ENCODE data around the gene HDAC7.

The HDAC7 gene

DNA sequence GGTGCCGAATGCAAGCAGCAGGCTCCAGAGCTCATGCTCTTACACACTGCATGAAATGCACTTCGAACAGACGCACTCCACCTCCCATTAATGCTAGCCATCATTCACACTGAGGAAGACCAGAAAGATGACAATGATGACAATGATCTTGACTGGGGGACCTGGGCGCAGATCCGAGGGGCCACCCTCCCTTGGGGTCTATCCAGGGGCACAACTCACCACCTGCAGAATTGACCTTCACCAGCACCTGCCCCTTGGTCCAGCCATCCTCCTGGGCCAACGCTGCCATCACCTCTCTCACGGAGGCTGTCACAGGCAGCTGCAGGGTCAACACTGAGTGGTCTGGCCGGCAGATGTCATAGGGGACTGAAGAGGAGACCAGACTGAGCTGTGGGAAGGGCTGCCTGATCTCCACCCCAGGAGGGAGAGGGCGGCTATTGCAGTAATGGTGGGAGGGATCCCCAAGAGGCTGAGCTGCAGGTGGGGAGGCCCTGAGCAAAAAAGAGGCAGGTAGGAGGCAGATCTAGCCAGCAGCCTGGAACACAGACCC is 76.3 kb downstream of the HDAC7 start:
- DNase-seq: no peak

DNA sequence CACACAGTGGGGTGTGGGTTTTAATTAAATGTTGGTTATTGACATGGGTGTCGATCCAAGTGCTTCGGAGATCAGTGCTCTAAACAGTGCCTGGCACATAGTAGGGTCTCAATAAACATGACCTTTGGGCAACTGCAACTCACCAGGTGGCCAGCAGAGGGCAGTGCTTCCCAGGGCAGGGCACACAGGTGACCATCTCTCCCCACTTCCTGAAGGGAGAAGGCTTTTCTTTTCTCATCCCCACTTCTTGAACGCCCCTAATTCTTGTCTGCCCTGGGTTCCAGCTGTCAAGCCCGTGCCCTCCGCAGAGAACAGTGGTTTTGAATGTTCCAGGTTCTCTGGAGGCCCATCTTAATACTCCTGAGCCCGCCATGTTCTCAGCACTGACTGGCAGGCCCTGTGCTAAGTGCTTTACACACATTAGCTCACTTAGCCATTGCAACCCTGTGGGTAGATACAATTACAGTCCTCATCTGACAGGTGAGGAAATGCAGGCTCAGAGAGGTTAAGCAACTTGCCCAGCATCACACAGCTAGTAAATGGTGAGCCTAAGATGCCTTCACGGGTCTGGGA is 77.4 kb downstream of the HDAC7 start:
- DNase-seq: no peak

DNA sequence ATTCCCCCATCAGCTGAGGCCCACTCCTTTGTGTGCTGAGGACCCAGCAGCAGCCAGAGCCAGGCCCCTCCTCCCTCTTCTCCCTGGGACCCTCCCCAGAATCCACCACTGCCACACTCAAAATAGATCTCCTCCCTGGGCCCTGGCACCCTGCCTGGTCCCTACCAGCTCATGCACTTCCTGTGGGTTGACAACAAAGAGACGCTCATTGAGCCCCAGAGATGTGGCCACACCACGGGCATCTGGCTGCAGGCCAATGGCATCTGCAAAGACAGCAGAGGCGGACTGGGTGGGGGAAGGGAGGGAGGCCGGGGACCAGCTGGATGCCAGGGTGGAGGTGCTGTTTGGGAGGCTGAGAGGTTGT is 78.4 kb downstream of the HDAC7 start:
- peak; percentile 34 for DNase-seq

DNA sequence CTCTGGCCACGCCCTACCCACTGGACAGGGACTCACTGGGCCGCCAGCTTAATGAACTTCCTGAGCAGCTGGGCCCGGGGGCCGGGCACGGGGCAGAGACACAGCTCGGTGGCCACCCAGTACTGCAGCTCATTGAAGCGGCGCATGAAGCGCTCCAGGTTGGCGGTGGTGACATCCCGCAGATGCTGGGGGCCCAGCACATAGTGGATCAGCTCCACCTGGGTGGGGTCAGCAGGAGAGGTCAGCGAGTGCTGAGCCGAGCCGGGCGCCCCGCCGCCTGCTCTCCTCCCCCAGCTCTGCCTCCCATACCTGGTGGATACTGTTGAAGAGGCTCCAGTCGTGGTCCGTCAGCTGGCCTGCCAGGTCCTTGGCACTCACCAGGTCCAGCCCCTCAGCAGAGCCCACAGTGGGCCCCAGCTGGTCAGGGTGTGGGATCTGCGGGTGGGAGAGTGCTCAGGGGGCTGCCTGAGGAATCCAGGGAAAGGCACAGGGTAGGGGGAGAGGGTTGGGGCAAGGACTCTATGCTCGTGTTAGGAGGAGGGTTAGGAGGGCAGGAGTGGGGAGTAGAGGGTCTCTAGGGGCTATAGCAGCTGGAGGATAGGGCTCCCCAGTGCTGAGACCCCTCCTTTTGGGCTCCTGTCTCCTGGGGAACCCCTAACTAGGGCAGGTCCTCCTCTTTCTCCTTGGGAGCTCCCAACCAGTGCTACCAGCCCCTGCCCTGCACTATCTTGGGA is 78.9 kb downstream of the HDAC7 start:
- no peak for DNase-seq

DNA sequence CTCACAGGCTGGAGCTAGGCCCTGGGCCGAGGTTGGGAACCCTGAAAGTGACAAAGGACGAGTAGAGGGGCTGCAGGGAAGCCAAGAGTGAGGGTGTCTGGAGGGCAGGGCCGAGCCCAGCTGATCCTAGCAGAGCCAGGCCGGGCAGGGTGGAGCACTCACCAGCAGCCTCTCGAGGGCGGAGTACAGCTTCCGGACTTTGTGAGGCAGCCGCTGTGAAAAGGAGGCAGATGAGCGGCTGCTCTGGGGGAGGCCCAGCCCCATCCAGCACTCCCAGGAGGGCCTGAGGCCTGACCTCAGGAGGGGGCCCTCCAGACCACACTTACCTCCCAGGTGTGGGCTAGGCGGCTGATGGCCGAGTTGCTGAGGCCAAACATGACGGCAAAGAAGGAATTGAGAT is 79.7 kb downstream of the HDAC7 start:
- DNase-seq: no peak

DNA sequence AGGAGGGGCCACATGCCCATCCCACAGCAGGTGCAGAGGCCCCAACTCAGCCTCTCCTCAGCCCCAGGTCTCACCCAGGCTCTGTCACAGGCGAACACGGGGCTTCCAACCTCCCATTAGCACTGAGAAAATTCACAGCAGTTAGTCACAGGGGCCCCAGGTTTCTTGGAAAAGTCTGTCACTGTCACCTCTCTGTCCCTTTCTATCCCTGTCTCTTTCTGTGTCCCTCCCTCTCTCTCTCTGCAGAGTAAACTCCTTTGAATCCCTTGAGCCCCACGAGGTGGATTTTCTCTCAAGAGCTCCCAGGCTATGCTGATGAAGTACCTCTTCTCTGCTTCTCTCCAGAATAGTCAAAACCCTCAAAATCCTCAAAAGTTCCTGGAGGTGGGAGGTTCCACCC is 80.4 kb downstream of the HDAC7 start:
- DNase-seq: no peak

DNA sequence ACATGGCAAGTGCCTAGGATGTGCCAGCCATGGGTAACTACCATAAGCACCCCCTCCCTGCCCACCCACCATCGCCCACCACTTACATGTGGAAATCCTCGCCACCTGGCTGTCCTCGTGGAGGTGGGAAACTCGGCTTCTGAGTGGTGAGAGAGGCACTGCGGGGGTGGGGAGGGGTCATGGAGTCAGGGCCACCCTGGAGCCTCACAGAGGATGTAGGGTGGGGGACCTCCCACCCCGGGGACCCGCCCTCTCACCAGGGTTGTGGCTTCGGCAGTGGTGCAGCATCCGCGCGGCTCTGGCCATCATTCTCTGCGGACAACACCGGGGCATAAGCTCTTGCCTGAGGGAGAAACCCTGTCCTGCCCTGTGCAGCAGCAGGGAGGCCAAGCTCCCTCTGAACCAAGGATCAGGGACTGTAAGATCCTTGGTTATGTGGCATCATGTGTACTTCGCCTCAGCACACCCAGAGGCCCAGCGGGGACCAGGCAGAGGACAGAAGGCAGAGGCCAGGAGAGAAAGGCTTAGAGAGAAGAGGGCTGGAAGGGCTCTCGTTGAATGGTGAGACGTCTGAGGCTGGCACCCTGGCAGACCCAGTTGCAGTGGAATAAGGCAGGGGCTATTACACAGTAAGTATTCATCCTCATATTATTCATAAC is 81.6 kb downstream of the HDAC7 start:
- no peak for DNase-seq

DNA sequence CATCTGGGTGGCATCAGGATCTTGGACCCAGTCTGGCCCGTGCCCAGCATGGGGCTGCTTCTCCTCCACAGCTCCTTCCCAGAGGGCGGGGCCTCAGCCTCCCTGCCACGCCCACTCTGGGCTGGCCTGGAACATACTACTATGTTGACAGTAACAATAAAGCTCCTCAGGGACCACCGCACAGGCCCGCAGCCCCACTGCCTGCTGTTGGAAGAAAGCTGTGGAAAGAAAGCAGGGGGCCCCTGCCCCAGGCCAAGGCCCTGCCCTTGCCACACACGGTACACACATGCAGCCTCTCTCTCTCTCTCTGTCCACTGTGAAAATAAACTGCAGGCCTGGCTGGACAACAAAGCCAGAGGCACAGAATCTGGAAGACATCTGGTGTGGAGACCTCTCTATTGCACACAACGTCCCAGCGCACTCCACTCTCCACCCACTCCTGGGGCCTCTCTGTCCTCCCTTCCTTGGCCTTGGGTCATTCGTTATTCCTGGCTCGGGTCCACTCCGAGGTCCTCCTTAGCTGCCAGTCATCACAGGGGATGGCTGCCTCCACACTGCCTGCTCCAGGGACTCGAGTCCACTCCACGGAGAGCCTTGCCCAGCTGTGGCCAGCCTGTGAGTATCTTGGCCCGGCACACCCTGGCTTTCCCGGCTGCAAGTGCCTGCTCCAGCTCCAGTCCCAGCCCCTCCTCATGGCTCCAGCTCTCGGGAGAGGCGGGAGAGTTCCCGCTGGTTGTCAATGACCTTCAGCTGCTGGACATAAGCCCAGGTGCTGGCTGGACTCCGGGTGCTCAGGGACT is 82.6 kb downstream of the HDAC7 start:
- DNase-seq: no peak

DNA sequence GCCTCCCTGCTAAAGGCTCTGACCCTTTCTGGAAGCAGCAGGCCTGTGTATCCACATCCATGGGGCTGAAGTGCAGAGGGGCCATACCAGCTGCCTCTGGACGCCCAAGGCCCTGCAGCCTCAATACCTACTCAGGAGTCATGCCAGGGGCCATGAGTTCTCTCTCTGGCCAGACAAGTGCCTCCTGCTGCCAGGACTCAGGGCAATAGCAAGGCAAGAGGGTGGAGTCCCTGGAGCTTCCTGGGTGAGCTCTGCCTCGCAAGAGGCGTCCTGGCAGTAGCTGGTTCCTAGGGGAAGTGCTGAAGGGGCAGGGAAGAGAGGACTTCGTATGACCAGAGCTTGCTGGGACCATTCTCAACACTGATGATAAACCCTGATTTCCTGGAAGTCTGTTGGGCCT is 83.5 kb downstream of the HDAC7 start:
- DNase-seq: no peak

DNA sequence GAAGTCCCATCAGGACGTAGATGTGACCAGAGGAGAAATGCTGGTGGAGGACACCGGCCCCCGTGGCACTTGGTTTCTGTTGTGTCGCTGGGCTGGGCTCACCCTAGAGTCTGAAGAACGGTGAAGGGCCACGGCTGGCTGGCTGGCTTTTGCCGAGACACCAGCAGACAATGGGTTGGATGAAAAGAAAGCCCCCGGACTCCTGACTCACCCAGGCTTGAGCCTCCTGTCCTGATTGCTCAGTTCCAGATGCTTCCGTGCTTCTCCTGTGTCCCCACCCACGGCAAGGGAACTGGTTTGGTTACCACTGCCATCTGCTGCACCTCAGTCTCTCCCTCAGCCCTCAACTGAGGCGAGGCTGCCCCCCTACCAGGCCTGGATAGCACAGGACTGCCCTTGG is 84.1 kb downstream of the HDAC7 start:
- DNase-seq: no peak

DNA sequence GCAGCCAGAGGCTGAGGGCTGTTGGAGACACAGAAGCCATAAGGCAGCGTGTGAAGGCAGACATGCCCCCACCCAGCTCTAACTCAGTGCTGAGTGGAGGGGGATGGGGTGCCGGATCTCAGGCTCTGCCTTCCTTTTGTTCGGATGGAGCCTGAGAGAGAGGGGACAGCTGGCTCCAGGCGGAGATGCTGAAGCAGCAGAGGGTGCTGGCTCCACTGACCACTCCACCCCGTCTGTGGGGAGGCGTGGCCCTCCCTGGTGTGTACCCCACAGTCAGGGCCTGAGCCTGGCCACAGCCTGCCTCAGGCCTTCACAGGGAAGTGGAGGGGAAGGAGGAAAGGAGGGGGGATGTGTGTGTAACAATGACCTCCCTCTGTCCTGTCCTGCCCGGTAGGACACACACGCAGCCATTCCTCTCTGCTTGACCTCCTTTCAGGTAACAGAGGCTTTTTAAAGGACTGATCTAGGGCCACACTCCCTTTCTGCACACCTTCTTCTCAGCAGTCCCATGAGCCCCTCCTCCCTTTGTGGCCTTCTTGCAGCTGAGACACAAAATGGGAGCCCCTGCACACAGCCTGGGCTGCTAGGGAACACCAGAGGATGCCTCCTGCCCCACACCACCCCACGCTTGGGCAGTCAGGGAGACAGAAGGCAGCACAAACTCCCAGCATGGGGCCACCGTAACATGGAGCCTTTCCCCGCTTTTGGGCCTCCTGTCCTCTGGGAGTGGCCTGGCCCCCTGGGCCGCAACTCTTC is 84.8 kb downstream of the HDAC7 start:
- no peak for DNase-seq

DNA sequence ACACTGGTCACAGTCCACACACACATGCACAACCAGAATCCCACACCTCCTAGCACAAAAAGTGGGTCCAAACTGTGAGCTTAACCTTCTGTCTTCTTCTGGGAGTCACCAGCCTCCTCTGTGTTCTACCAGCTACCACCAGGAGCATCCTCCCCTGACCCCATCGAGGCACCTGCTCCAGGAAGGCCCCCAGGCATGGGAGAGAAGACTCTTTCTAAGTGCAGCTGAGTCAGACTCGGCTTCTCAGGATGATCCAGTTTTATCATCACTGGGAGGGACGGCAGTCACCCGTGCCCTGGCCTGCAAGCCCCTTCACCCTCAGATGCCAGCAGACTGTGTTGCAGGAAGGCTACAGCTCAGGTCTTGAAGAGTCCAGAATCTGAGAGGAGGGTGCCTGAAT is 86.6 kb downstream of the HDAC7 start:
- DNase-seq: no peak

Data from NCI-H226 (cell line).